ENCODE results near the gene INO80B.
A peak's percentile ranks its signal among the peaks of the same experiment; 100 is the strongest.

INO80B gene

GRCh38 chr2:74413001-74413698, 41.7 kb upstream of the INO80B start:
- TF ChIP-seq CTCF (IDR thresholded peaks at IDR 0.05; ENCODE audit: low read depth, low read length, poor library complexity, severe bottlenecking) (no peak), EZH2phosphoT487 (IDR thresholded peaks at IDR 0.05; ENCODE audit: borderline replicate concordance, low read length) (no peak)
- no peak overlapping the region for H3K4me2 ChIP-seq (ENCODE audit: low read length)

GRCh38 chr2:74414441-74414840, 40.4 kb upstream of the INO80B start:
- Histone ChIP-seq H4K20me1 (ENCODE audit: control insufficient read depth, insufficient read depth, low read depth, low read length) (no peaks in the 10 kb centered on the region), H3K9me2 (replicated peaks; ENCODE audit: control insufficient read depth, low read length) (no peaks in the 10 kb centered on the region), H3K79me2 (ENCODE audit: control insufficient read depth, low read length) (no peaks in the 10 kb centered on the region), H3K4me1 (ENCODE audit: control insufficient read depth, low read length) (peaks cover 41% of the 10 kb centered on the region), H3K4me3 (ENCODE audit: low read length) (peak overlapping the region; percentile 58), H3F3A (ENCODE audit: control insufficient read depth, insufficient read depth) (0 out of 2 replicates have a peak, but pooled peaks cover 7% of the 10 kb centered on the region), H3K27ac (ENCODE audit: low read depth, low read length) (no peak overlapping the region), H3K4me2 (ENCODE audit: low read length) (peak overlapping the region; percentile 78), H3K36me3 (ENCODE audit: control insufficient read depth, low read length) (no peaks in the 10 kb centered on the region), H3K9me3 (ENCODE audit: control insufficient read depth, insufficient read depth, low read length) (no peaks in the 10 kb centered on the region), H3K27me3 (ENCODE audit: control insufficient read depth, low read length) (peaks cover 17% of the 10 kb centered on the region)
- no peak for TF ChIP-seq EZH2phosphoT487 (IDR thresholded peaks at IDR 0.05; ENCODE audit: borderline replicate concordance, low read length)
- no peak for TF ChIP-seq CTCF (IDR thresholded peaks at IDR 0.05; ENCODE audit: low read depth, low read length, poor library complexity, severe bottlenecking)

More at GRCh38 chr2:74413001-74413698, 41.7 kb upstream of the INO80B start:
- Histone ChIP-seq H3K79me2 (ENCODE audit: control insufficient read depth, low read length) (no peaks in the 10 kb centered on the region), H3K27ac (ENCODE audit: low read depth, low read length) (no peak overlapping the region), H3K36me3 (ENCODE audit: control insufficient read depth, low read length) (no peaks in the 10 kb centered on the region), H3K27me3 (ENCODE audit: control insufficient read depth, low read length) (peaks cover 18% of the 10 kb centered on the region), H4K20me1 (ENCODE audit: control insufficient read depth, insufficient read depth, low read depth, low read length) (no peaks in the 10 kb centered on the region), H3K9me3 (ENCODE audit: control insufficient read depth, insufficient read depth, low read length) (no peaks in the 10 kb centered on the region), H3K4me1 (ENCODE audit: control insufficient read depth, low read length) (peaks cover 37% of the 10 kb centered on the region), H3K9me2 (replicated peaks; ENCODE audit: control insufficient read depth, low read length) (no peaks in the 10 kb centered on the region), H3K4me3 (ENCODE audit: low read length) (no peak overlapping the region), H3F3A (ENCODE audit: control insufficient read depth, insufficient read depth) (0 out of 2 replicates have a peak, but pooled peaks cover 7% of the 10 kb centered on the region)

- peak overlapping the region; percentile 58 for H3K4me3 ChIP-seq (ENCODE audit: low read length)
- no peaks in the 10 kb centered on the region for H3K9me2 ChIP-seq (replicated peaks; ENCODE audit: control insufficient read depth, low read length)
Measured at GRCh38 chr2:74414881-74415761, 39.8 kb upstream of the INO80B start.

More at GRCh38 chr2:74414881-74415761, 39.8 kb upstream of the INO80B start:
- Histone ChIP-seq H3F3A (ENCODE audit: control insufficient read depth, insufficient read depth) (0 out of 2 replicates have a peak, but pooled peaks cover 7% of the 10 kb centered on the region), H3K79me2 (ENCODE audit: control insufficient read depth, low read length) (no peaks in the 10 kb centered on the region), H3K9me3 (ENCODE audit: control insufficient read depth, insufficient read depth, low read length) (no peaks in the 10 kb centered on the region), H3K27me3 (ENCODE audit: control insufficient read depth, low read length) (peaks cover 17% of the 10 kb centered on the region), H4K20me1 (ENCODE audit: control insufficient read depth, insufficient read depth, low read depth, low read length) (no peaks in the 10 kb centered on the region), H3K36me3 (ENCODE audit: control insufficient read depth, low read length) (no peaks in the 10 kb centered on the region), H3K27ac (ENCODE audit: low read depth, low read length) (no peak overlapping the region), H3K4me1 (ENCODE audit: control insufficient read depth, low read length) (peaks cover 48% of the 10 kb centered on the region), H3K4me2 (ENCODE audit: low read length) (peak overlapping the region; percentile 78)
- TF ChIP-seq EZH2phosphoT487 (IDR thresholded peaks at IDR 0.05; ENCODE audit: borderline replicate concordance, low read length): no peak
- peak; percentile 16 for TF ChIP-seq CTCF (IDR thresholded peaks at IDR 0.05; ENCODE audit: low read depth, low read length, poor library complexity, severe bottlenecking)
